Testis (tissue), 2 donors: Measurements from ENCODE around the gene POU6F2.

Experiments
- CTCF ChIP-seq, 3 experiments: fragments of 450-650 bp in 2 of 3; fragments of 200-600 bp in 1 of 3; sonication (generic) in 1 of 3; IDR thresholded peaks; one replicate each; pipeline ENCODE4 v1.5.1; 2016 to 2019; ENCODE audit warnings: antibody characterized with exemption in 3 of 3, mild to moderate bottlenecking in 2 of 3, moderate library complexity in 1 of 3
- POLR2A ChIP-seq: fragments of 450-650 bp; IDR thresholded peaks from one replicate; pipeline ENCODE4 v1.6.1; 2017; ENCODE audit warnings: antibody characterized with exemption, mild to moderate bottlenecking, moderate library complexity

DNA sequence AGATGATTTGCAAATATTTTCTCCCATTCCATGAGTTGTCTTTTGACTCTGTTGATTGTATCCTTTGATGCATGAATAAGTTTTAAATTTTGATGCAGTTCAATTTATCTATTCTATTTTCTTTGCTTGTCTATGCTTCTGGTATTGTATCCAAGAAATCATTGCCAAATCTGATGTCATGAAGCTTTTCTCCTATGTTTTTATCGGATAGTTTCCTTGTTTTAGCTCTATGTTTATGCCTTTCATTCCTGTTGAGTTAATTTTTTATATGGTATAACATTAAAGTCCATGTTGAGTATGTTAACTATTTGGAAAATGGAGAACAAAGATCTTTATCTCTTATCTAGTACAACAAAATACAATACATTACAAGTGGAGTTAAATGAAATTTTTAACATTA, 41.1 kb upstream of the POU6F2 start:
- TF ChIP-seq CTCF (IDR thresholded peaks at IDR 0.05) (no peak), POLR2A (no peak)
